Spleen (tissue), 7 donors: ENCODE results near the gene ATOH8.

ENCODE experiments used
- POLR2AphosphoS5 ChIP-seq, 3 donors: sonication (generic); formaldehyde crosslinking; IDR thresholded peaks; one replicate each; pipeline ENCODE4 v1.5.1; 2017; ENCODE audit warnings: antibody characterized with exemption in 3 of 3
- TF ChIP-seq, protein P1 (sequence below), 11 experiments: fragments of 200-600 bp in 7 of 11; fragments of 450-650 bp in 4 of 11; sonication (generic) in 4 of 11; IDR thresholded peaks in 8 of 11; conservative IDR thresholded peaks in 3 of 11; 1 replicate in 7 of 11; 2 replicates in 4 of 11; pipeline versions ENCODE4 v1.4.0 to v1.8.0; 2016 to 2021; ENCODE audit warnings: antibody characterized with exemption in 11 of 11, inconsistent platforms in 4 of 11, mild to moderate bottlenecking in 1 of 11
- donor health status: DM: no; HTN: no; CAD: no; lungs with moderate emphysema.
- donor health status: DM: no; HTN: no; CAD: no.
- donor health status: DM: no; HTN: no; CAD: no.

DNA sequence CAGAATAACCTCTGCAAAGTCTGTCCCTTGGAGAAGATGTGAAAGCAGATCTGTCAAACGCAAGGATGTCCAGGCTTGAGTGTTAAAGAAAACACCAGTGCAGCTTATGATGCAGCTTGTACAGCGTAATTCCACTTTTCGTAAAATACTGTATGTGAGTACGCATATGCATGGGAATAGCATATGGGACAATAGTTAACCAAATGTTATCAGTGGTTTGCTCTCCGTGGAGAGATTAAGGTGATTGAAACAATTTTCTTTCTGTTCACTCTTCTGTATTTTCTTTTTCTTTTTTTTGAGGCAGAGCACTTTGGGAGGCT is 27.2 kb downstream of the ATOH8 start:
- TF ChIP-seq, protein P1, sequence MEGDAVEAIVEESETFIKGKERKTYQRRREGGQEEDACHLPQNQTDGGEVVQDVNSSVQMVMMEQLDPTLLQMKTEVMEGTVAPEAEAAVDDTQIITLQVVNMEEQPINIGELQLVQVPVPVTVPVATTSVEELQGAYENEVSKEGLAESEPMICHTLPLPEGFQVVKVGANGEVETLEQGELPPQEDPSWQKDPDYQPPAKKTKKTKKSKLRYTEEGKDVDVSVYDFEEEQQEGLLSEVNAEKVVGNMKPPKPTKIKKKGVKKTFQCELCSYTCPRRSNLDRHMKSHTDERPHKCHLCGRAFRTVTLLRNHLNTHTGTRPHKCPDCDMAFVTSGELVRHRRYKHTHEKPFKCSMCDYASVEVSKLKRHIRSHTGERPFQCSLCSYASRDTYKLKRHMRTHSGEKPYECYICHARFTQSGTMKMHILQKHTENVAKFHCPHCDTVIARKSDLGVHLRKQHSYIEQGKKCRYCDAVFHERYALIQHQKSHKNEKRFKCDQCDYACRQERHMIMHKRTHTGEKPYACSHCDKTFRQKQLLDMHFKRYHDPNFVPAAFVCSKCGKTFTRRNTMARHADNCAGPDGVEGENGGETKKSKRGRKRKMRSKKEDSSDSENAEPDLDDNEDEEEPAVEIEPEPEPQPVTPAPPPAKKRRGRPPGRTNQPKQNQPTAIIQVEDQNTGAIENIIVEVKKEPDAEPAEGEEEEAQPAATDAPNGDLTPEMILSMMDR (IDR thresholded peaks at IDR 0.05 in 8 of 11, conservative IDR thresholded peaks at IDR 0.05 in 3 of 11), result no peak
- no peak for TF ChIP-seq POLR2AphosphoS5 (IDR thresholded peaks at IDR 0.05)
